Ishikawa (cell line): Measurements from ENCODE around the gene CMSS1.

ENCODE experiments used
- CEBPB ChIP-seq: IDR thresholded peaks from 2 replicates; pipeline ENCODE4 v1.6.1; 2012
- CREB1 ChIP-seq: IDR thresholded peaks from 2 replicates; pipeline ENCODE4 v1.6.1; 2012; ENCODE audit warnings: low read depth
- EGR1 ChIP-seq: IDR thresholded peaks from 2 replicates; pipeline ENCODE4 v1.6.1; 2012
- EP300 ChIP-seq: IDR thresholded peaks from 2 replicates; pipeline ENCODE4 v1.6.1; 2012; ENCODE audit warnings: borderline replicate concordance
- FOXM1 ChIP-seq: IDR thresholded peaks from 2 replicates; pipeline ENCODE4 v1.6.1; 2012; ENCODE audit warnings: low read depth, borderline replicate concordance
- MAX ChIP-seq: IDR thresholded peaks from 2 replicates; pipeline ENCODE4 v1.6.1; 2012
- NFIC ChIP-seq: IDR thresholded peaks from 2 replicates; pipeline ENCODE4 v1.6.1; 2012
- RAD21 ChIP-seq: IDR thresholded peaks from 2 replicates; pipeline ENCODE4 v1.6.1; 2012; ENCODE audit warnings: low read depth
- REST ChIP-seq: IDR thresholded peaks from 2 replicates; pipeline ENCODE4 v1.6.1; 2012; ENCODE audit warnings: low read depth, mild to moderate bottlenecking
- TAF1 ChIP-seq: IDR thresholded peaks from 2 replicates; pipeline ENCODE4 v1.6.1; 2012; ENCODE audit warnings: low read depth, mild to moderate bottlenecking
- TCF12 ChIP-seq: IDR thresholded peaks from 2 replicates; pipeline ENCODE4 v1.6.1; 2012; ENCODE audit warnings: low read depth
- TEAD4 ChIP-seq: IDR thresholded peaks from 2 replicates; pipeline ENCODE4 v1.6.1; 2012
- USF1 ChIP-seq: IDR thresholded peaks from 2 replicates; pipeline ENCODE4 v1.6.1; 2012
- YY1 ChIP-seq: IDR thresholded peaks from 2 replicates; pipeline ENCODE4 v1.6.1; 2012; ENCODE audit warnings: low read depth
- ZBTB7A ChIP-seq: IDR thresholded peaks from 2 replicates; pipeline ENCODE4 v1.6.1; 2012; ENCODE audit warnings: low read depth

The CMSS1 gene

GRCh38 chr3:100075851-100076730 lies 258.4 kb downstream of the CMSS1 start:
- TF ChIP-seq MAX: no peak
- no peak for TF ChIP-seq CEBPB
- no peak for TF ChIP-seq YY1
- TF ChIP-seq NFIC: no peak
- TF ChIP-seq FOXM1: no peak
- TF ChIP-seq TEAD4: no peak
- TF ChIP-seq EGR1: no peak
- no peak for TF ChIP-seq REST
- no peak for TF ChIP-seq EP300
- no peak for TF ChIP-seq TCF12

GRCh38 chr3:100076731-100077529 lies 259.3 kb downstream of the CMSS1 start:
- TF ChIP-seq CEBPB (no peak), RAD21 (no peak), ZBTB7A (no peak), TEAD4 (no peak), YY1 (no peak), REST (no peak), USF1 (no peak), NFIC (no peak), MAX (no peak), TAF1 (no peak), EGR1 (no peak), EP300 (no peak), CREB1 (no peak), FOXM1 (no peak), TCF12 (no peak)

- TF ChIP-seq USF1 (no peak), MAX (no peak), CREB1 (no peak), ZBTB7A (no peak), TEAD4 (no peak), NFIC (no peak), TAF1 (no peak), EGR1 (no peak), TCF12 (no peak), REST (no peak), EP300 (no peak), RAD21 (no peak), YY1 (no peak)
These were observed 261.7 kb downstream of the CMSS1 start for GRCh38 chr3:100079328-100079727.
